SW480 (cell line): ENCODE results near the gene PTPRD.

ENCODE experiments used
- DNase-seq: peaks from one replicate; pipeline ENCODE4 v3.0.0-alpha.2; 2016; ENCODE audit warnings: low spot score

The PTPRD gene

DNA sequence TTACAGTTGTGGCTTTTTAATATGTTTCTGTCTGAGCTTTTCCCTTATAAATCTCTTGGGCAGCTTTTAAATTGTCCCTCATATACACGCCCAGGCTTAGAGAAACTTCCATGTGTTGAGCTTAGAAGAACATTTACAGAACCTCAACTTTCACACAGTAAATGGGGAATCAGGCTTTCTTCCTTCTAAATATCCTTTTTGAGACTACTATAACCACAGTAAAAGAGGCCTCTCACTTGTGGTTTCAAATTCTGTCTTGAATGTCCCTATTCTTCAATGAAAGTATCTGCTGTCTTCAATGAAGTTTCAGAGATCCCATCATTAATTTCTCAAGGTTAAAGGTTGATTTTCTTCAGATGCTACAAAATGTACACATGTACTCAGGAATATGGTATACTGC, 2224.7 kb downstream of the PTPRD start:
- DNase-seq = no peak

DNA sequence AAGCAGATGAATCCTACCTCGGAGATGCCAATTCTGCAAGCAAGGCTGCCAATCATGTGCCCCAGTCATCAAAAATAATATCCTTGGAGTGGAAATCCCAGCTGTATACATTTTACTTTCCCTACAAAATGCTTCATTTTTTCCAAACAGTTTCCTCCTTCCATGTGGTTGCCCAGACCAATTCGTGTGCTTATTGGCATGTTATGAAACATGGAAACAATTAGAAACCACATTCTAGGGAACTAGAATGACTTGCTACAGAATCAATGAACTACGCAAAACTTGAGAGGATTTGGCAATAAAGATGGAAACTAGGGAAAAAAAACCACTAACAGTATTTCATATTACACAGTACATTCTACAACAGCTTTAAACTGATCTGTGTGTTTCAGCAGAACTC, 2228.7 kb downstream of the PTPRD start:
- no peak for DNase-seq

DNA sequence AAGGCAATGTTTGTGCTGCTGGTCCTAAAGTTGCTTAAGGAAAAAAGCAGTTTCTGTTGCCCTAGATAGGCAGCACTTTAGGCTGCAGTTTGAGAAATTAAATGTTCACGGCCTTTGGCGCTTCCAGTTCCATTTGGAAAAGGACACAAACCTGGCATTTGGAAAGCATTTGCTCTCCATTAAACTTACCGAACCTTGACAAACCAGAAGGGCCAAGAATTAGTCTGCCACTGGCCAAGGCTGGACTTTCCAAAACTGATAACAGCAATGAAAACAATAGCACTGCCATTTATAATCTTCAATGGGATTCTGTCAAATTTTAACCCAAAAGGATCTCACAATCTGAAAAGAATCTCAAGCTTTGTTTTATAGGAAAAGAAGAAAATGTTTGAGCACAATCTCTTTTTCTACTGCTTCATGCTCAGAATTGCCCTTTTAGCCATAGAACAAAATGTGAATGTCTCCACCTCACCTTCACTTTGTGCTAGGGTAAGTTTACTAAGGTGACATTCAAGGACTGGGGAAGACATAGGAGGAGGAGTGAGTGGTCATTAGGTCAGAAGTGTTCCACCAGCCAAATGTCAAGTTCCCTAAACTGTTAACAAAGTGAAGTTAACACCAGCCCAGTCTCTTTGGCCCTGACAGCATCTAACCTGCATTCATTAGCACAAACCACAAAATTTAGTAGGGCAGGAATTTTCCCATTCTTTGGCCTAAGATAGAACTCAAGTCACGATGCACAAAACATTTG, 2229.8 kb downstream of the PTPRD start:
- DNase-seq = no peak

DNA sequence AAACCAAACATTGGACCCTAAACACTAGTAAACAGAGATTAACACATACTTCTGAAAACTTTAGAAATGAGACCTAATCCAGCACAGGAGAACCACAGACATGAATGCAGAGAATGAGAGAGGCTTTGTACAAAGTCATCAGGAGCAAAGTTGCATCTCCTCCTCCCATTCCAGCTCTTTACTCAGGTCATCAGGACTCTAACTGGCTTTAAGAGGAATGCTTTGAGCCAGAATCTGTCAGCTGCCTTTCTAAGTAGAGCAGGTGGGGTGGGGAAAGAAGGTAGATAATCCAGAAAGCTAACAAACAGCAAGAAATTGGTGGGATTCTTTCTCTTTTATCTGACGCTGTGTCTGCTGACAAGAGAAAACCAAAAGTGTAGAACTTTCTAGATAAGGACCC, 2230.5 kb downstream of the PTPRD start:
- DNase-seq = no peak

DNA sequence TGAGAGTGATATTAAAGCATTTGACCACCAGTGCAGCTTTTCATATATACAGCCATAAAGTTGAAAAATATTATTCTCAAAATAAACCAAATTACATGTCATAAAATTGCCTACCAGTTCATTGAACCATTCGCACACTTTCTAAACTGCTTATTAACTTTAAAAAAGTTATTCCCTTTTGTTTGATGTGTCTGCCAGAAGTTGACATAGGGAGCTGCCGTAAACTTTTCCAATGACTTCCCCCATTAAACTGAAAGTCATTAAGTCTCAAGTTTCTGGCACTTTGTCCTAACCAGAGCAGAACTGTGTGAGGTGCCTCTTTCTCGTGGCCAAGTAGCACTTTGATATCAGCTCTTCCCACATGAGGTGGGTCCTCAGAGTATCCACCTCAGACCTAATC, 2231.2 kb downstream of the PTPRD start:
- DNase-seq = no peak

DNA sequence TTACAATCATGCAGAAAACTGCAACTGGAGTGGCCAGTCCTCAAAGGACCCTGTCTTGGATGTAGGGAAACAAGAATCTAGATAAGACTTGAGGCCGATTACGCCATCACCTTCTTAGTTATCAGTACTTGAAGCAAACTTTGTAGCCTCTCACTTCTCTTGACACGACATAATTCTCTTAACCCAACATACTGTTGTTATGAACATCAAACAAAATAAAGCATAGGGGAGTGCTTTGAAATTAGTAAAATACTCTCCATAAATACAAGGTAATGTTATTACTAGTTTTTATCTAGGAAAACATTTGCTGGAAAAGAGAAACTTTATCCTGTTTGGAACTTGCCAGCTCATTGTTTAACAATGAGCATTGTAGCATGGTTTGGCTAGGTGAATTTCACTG, 2238.3 kb downstream of the PTPRD start:
- DNase-seq = no peak

DNA sequence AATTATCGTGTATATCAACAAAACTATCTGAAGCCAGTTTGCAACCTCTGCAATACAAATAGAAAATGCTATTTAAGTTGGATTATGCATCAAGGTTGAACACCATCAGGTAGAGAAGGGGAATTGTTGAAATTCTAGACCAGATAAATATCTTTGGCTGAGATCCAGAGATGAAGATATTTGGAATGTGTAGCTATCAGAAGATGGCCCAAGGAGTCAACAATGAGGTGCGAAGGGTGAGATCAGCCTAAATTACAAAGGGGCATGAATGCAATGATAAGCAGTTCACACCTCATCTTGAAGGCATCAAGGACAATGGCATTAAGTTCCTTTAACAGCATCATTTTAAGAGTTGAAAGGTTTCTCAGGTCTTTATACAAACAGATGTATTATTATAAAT, 2241.1 kb downstream of the PTPRD start:
- no peak for DNase-seq

DNA sequence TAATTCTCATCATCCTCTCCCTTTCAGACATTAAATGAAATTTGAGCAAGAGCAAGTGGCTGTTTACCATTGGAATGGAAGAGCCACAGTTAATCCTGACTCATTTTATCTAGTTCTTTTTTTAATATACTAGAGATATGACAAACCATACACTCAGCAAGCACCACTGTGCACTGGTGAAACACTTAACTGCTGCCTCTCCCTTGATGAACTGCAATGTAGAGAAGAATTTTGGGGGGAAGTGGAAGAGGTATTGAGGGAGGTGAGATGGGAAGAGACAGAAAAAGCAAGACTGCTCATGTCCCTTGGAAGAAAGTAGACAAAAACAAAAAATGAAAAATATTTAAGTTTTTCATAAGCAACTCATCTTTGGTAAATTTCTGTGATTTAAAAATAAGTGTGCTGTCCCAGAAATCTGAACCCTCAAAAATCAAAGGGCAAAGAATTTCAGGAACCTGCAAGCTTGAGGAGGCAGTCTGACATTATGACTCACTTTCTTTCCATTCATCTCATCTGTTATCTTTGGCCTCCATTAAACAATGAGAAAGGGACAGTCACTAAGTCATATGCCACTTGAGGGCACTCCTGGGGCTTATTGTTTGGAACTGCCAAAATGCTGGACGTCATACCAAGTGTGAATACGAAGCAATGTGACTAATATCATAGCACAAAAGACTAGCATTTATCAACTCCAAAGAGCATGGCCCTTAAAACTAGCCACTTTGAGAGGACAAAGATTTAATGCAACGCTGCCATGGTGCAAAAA, 2246.5 kb downstream of the PTPRD start:
- no peak for DNase-seq

DNA sequence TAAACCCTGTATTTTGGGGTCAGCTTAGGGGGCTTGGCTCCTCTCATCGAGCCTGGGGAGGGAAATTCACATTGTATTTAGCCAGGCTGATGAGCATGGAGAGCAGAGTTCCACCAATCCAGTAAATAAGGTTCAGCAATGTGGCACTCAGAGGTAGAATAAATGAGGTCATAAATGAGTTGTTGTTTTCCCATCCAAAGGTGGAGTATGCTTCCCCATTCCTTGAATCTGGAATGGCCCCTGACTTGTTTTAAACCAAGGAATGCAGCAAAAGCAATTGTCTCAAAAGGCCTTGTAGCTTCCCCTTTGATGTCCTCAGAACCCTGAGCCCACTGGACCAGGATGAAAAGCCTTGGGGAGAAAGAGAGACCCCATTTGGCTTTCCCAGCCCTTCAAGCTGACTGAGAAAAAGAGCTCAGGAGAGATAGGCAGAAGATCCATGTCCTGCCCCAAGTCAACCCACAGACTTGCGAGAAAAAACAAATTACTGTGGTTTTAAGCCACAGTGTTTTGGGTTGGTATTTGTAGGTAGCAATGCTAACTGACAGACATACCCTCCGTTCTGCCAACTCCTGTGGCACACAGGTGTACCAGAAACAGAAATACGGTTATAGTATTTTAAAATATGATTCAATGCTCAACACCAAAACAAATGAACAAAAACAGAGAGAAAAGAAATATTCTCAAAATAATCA, 2247.2 kb downstream of the PTPRD start:
- DNase-seq = no peak

DNA sequence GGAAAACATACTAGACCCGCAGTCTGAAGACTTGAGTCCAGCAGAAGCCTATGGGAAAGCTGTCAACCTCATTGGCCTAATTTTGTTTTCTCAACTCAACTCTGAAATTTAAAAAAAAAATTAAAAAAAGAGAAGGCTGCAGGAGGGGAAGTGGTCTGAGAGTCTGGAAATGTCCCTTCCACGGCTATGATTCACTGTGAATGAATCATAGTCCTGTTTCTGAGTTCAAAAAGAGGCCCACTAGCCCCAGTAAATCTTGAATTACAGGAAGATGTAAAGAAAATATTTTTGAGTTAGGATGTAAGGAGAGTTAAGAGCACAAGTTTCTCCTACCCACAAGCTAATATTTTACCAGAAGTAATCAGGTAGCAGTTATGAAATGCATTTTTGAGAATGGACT, 2247.8 kb downstream of the PTPRD start:
- DNase-seq = no peak

DNA sequence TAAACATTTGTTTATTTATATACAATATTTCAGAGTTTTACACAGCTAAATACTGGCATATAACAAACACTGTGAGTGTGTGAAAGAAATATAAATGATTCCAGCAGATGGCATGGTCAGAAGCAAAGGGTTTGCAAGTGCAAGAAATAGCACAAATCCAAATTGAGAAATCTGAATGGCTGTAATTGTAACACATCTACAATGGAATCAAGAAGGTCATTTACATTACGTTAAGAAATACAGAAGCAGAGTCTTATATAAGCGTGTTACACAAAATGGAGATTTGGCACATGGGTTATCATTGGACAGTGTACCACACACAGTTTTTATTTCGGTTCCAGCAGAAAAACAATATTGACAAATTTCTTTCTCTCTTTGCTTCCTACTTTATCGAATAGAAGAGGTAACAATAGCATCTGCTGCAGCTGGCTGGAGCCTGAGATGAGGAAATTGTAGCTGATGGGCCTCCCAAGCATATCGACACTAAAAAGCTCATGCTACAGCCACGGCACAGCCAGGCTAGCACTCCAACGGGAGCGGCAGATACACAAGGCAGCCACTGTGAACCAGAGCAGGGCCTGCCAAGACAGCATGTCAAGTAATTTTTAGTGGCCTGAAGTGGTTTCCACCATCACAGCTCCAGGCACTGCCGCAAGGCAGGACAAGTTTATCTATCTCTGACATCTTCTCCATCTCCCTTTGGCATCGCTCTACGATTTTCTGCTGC, 2248.6 kb downstream of the PTPRD start:
- no peak for DNase-seq

DNA sequence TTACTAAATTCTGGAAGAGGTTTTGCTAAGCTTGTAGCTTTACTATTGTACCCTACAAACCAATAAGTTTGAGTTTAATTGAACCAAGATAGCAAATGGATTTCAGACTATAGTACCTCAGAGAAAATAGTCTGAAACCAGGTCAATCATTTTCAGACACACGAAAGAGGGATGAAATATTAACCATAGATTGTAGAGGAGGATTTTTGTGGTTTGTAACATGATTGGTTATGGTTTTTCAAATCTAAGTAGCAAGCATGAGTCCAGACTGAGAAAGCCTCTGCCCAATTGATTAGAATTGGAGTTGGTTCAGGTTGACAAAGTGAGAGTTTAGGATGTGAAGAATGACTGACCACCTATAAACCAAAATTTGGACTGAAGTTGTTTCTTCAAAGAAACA, 2250.6 kb downstream of the PTPRD start:
- no peak for DNase-seq

DNA sequence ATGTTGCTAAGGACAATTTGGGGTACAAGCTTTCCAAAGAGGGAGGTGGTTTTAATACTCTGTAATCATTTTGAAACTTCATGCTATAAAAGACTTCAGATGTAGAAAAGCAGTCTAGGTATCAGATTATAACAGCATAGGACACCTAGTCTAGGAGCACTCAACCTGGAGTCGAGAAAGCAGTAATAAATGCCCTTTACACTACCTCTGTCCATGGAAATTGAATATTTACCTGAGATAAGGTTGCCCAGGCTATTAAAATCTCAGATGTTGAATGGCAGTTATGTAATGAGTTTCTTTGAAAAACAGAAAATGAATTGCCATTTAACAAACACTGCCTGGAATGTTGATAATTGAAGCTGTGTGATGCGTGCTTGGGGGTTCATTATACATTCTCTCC, 2251.4 kb downstream of the PTPRD start:
- no peak for DNase-seq

DNA sequence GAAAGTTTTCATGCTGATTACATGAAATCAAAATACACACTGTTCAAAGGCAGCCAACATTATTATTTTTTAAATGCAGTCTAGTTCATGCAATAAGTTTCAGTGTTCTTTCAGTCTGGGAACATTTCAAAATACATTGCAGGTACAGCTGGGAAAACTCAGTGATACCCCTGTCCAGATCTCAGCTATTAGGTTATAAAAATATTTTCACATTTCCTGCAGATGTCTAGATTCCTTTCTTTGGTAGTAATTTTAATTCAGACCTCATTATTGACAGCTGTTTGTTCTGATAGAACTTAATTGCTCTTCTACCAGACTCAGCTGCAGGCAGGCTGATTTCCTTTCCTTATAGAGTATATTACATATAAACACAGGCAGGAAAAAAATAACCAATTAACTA, 2256.4 kb downstream of the PTPRD start:
- no peak for DNase-seq

DNA sequence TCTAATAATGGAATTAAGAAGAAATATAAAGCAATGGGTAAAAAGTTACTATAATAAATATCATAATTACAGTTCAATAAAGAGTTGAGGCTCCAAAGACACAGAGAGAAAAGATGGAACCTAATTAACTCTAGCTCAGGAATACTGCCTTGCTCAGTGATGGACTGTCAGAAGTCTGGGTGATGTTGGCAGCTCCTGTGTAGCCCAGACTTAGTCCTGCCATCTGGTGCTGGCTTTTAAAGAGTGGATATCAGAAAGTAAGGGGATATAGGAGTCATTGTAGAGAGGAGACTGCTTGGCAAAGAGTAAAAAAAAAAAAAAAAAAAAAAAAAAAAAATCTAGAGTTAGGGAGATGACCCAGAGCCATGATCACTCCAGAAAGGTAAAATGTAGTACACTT, 2261.4 kb downstream of the PTPRD start:
- no peak for DNase-seq

DNA sequence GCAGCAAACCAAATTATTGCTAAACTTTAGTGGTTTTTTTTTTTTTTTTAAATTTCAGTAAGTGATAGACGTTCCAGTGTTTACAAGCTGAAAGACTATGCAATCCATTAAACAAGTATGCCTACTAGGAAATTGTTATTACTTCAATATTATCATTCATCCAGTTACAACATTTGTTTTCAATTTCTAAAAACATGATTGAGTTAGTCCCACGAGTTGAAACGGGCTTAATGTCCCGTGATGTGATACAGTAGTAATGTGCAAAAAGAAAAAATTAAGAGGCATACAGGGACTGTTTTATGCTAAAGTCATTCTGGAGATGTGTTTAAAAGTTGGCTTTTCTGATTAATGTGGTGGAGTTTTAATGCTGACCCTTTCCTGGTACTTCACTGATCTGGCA, 2262.9 kb downstream of the PTPRD start:
- DNase-seq = no peak

DNA sequence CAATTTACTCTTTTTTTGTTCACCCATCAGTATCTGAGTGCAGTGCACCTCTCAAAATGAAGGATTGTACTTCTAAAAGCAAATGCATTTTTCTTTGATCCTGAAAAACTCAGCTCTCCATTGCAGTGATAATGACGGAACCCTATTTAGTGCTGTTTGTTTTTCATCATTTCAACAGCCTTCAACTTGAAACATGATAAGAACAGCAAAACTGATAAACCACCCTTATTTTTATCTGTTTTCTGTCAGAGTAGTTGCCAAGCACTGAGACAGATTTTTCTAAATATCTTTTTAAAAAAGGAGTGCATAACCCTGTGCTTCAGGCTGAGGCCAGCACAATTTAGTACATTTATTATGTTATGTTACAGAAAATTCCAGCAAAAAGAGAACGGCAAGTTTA, 2263.4 kb downstream of the PTPRD start:
- DNase-seq = no peak

DNA sequence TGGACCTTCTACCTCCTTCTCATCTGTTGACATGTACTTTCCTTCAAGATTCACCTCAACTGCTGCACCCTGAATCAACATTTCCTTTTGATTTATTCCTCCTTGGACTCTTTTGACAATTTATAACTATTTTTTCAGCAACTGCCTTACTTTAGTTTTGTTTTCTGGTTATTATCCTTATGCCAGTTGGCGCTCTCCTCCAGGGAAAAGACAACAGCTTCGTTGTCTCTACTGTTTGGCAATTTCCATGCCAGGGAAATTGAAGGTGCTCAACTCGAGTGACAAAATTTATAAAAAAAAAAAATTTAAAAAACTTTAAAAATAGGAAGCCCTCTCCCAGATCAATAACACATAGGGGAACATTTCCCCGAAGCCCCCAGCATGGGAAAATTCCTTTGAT, 2264.0 kb downstream of the PTPRD start:
- DNase-seq = no peak

DNA sequence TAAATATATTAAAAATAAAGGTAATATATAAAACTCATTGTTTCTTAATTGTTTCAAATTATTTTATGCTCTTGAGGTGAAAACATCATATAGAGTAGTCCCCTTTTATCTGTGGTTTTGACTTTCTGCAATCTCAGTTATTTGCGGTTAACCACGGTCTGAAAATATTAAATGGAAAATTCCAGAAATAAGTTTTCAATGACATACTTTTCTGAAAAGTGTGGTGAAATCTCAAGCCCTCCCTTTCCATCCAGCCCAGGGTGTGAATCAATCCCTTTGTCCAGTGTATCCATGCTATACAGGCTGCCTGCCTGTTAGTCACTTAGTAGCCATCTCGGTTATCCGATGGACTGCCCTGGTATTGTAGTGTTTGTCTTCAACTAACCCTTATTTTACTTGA, 2266.5 kb downstream of the PTPRD start:
- no peak for DNase-seq

DNA sequence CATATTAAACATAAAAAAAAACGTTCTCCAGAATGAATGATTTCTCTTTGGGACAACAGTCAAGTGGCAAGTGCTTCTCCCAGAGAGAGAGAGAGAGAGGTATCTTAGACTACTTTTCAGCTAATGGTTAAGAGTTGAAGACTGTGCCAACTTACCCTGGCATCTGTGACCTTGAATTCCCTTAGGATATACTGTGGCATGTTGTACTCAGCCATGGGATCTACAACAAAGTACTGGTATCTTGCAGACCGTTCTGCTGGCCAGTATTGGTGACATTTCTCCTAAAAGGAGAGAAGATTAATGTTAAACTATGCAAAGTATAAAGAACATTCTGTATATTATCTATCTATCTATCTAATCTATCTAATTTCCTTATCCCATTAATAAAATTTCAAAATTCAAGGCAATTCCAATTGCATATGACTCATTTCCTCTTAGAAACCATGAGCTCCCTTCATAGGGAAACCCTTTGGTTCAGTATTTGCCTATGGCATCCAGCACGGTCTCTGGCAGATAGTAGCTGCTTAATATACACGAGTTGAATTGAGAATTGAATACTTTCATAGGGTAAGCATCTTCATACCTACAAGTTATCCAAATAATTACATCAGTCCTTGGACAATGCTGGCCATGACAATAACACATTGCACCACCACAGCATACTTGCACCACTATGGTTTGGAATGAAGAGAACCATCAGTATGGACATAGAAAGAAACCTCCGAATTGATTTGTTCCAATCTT, 2273.9 kb downstream of the PTPRD start:
- no peak for DNase-seq

DNA sequence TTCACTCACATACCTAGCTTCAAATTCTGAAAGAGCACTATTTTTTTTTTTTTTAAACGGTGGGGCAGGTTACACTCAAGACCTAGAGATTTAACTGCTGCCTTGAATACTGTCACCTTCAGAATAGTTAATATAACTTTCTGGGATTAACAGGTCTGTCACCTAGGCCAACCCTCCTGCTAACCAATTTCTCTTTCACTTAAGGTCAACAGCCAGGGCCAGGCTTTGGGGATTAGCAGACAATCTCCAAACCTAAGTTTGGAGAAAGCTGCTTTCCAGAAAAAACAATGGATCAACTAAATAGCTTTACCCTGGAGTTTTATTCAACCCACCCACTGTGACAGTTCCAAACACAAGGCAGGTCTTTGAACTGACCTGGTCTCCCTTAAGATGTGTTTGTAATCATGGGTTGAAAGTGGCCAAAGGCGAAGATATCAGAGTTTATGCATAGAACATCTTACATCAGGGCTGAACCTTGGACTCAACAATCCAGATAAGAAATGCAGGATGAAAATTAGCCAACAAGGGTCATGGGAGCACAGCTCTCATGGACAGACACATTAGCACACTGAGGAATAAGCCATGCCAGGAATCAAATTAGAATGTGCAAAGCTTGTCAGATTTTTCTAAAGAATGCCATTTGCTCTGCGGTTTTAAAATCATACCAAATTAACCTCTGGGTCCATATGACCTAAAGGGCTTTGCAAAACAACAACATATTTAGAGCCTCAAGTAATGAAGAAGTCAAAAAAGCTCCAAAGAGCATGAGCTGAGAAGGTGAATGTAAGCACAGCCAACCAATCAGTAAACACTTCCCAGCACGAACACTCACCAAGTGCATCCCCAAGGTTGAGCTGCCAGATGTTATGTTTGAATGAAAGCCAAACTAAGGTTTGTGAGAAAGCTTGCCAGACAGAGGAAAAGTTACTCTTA, 2274.7 kb downstream of the PTPRD start:
- no peak for DNase-seq
